Activated CD4-positive, alpha-beta T cell treated with anti-CD3 and anti-CD28 coated beads for 36 hours (primary cell): ENCODE measurements around the gene VSTM2L. TPM values are rescaled to one million over a fixed set of nuclear protein-coding genes. Genes with fewer than 3 reads are reported as not detected.
A peak's percentile ranks its signal among the peaks of the same experiment; 100 is the strongest.

Experiments used
- ATAC-seq: fragments of 200-7000 bp; cut with Tn5 transposase; one replicate; pipeline ENCODE4 v1.10.0; 2021; ENCODE audit warnings: mild to moderate bottlenecking, moderate library complexity
- CTCF ChIA-PET: fragments of 350-600 bp; sonication (Branson Sonifier 250); formaldehyde crosslinking; loops from one replicate; lab custom pipeline; 2021; ENCODE audit warnings: antibody characterized with exemption; lab: Charles Lee
- POLR2A ChIA-PET: fragments of 350-600 bp; sonication (Branson Sonifier 250); formaldehyde crosslinking; loops from one replicate; lab custom pipeline; 2021; ENCODE audit warnings: antibody characterized with exemption, inconsistent platforms; lab: Charles Lee
- DNase-seq: peaks from one replicate; pipeline ENCODE4 v3.0.0-alpha.2; 2020
- H3K27ac Mint-ChIP-seq: one replicate; pipeline ENCODE4 v1.8.0; 2021; ENCODE audit warnings: mixed read lengths
- H3K27me3 Mint-ChIP-seq: one replicate; pipeline ENCODE4 v1.8.0; 2021; ENCODE audit warnings: mixed read lengths
- H3K36me3 Mint-ChIP-seq: one replicate; pipeline ENCODE4 v1.8.0; 2021; ENCODE audit warnings: low read depth, mixed read lengths
- H3K4me1 Mint-ChIP-seq: one replicate; pipeline ENCODE4 v1.8.0; 2021; ENCODE audit warnings: mixed read lengths
- H3K4me3 Mint-ChIP-seq: one replicate; pipeline ENCODE4 v1.8.0; 2021; ENCODE audit warnings: mild to moderate bottlenecking, moderate library complexity, mixed read lengths
- H3K9me3 Mint-ChIP-seq: one replicate; pipeline ENCODE4 v1.8.0; 2021; ENCODE audit warnings: low read depth, mixed read lengths
- intact Hi-C, 2 experiments: fragments of 100-400 bp; cut with DNase I in 1 of 2; cut with micrococcal nuclease in 1 of 2; formaldehyde crosslinking; loops; one replicate each; pipeline versions ENCODE4 v1.14.2 to v1.15.1; 2022 to 2024; cut with DNase I, micrococcal nuclease
- total RNA-seq, 2 experiments: library from RNA; stranded (reverse); gene quantifications; one replicate each; pipeline ENCODE4 v1.2.3, GENCODE V29; 2021

The VSTM2L gene
- total RNA-seq, 2 experiments from 2014 or later = not detected

DNA sequence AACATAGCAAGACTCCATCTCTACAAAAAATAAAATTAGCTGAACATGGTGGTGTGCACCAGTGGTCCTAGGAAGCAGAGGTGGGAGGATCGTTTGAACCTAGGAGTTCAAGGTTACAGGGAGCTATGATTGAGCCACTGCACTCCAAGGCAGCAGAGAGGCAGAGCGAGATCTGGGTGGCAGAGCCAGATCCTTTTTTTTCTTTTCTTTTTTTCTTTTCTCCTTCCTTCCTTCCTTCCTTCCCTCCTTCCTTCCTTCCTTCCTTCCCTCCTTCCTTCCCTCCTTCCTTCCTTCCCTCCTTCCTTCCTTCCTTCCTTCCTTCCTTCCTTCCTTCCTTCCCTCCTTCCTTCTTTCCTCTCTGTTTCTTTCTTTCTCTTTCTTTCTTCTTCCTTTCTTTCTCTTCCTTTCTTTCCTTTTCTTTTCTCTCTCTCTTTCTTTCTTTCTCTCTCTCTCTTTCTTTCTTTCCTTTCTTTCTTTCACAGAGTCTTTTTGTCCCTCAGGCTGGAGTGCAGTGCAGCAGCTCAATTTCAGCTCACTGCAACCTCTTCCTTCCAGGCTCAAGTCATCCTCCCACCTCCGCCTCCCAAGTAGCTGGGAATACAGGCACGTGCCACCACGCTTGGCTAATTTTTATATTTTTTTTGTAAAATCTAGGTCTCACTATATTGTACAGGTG, 9.2 kb upstream of the VSTM2L start:
- DNase-seq (no peak), ATAC-seq (no peak)
- Mint-ChIP-seq H3K27ac (no peak overlapping the region), H3K9me3 (no peaks in the 10 kb centered on the region), H3K4me1 (peaks cover 4% of the 10 kb centered on the region), H3K4me3 (no peak overlapping the region), H3K27me3 (no peaks in the 10 kb centered on the region), H3K36me3 (no peaks in the 10 kb centered on the region)
- CTCF ChIA-PET = interaction anchor here (0.7 kb wide), 2 partner anchors 52 to 300 kb away, joined by 4 read pairs; no protein-coding TSS in a partner anchor
- POLR2A ChIA-PET = interaction anchor here (0.7 kb wide), 1 partner anchor 561 kb away, joined by 7 read pairs; no protein-coding TSS in a partner anchor
- intact Hi-C loops = loop anchor here in 1 of 2 experiments (10.0 kb wide), 2 partner anchors 239 to 329 kb away; no protein-coding TSS in a partner anchor

DNA sequence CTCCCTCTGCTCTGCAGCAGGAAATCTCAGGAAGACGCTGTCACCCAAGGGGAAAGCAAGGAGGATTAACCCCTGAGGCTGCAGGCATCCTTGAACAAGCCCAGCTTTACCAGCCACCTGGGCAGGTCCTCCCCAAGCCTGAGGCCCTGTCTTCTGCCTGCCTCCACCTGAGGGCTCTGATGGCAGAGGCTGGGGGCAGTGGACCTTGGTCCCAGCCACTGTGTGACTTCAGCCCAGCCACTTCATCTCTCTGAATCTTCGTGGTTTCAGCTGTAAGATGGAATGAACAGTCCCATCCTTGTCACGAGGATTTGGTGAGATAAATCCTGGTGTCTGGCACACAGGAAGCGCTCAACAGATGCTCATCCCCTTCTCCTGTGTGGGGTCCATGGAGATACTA, 8.5 kb upstream of the VSTM2L start:
- DNase-seq = no peak
- H3K9me3 Mint-ChIP-seq = no peaks in the 10 kb centered on the region
- no peak overlapping the region for H3K27ac Mint-ChIP-seq
- no peaks in the 10 kb centered on the region for H3K36me3 Mint-ChIP-seq
- peaks cover 4% of the 10 kb centered on the region for H3K27me3 Mint-ChIP-seq
- H3K4me3 Mint-ChIP-seq = no peak overlapping the region
- H3K4me1 Mint-ChIP-seq = peaks cover 5% of the 10 kb centered on the region
- ChIA-PET CTCF (interaction anchor here (0.7 kb wide), 2 partner anchors 53 to 299 kb away, joined by 4 read pairs; no protein-coding TSS in a partner anchor), POLR2A (no interaction called here)
- no peak for ATAC-seq
- intact Hi-C loops = loop anchor here in 1 of 2 experiments (10.0 kb wide), 2 partner anchors 240 to 330 kb away; no protein-coding TSS in a partner anchor

DNA sequence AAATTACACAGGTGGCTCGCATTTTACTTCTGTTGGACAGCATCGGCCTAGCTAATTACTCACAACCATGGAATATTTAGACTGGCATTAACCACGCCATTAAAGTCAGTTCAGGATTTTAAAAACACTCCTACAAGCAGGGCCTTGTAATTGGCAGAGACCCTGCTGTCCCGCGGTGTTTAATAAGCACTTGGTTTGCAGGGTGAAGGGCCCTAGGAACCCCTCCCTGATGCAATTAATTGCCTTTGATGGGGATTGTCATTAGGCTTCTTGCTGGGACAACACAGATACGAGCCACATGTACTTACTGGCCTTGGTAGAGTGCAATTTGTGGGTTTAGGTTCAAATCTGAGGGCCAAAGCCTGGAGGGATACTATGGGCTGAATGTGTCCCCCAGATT, 7.8 kb upstream of the VSTM2L start:
- POLR2A ChIA-PET = no interaction called here
- peaks cover 11% of the 10 kb centered on the region for H3K27me3 Mint-ChIP-seq
- ATAC-seq = no peak
- no peak for DNase-seq
- no peaks in the 10 kb centered on the region for H3K36me3 Mint-ChIP-seq
- H3K27ac Mint-ChIP-seq = no peak overlapping the region
- peaks cover 5% of the 10 kb centered on the region for H3K4me1 Mint-ChIP-seq
- intact Hi-C loops = loop anchor here in 1 of 2 experiments (10.0 kb wide), 2 partner anchors 240 to 330 kb away; no protein-coding TSS in a partner anchor
- CTCF ChIA-PET = no interaction called here
- H3K9me3 Mint-ChIP-seq = no peaks in the 10 kb centered on the region
- H3K4me3 Mint-ChIP-seq = no peak overlapping the region

DNA sequence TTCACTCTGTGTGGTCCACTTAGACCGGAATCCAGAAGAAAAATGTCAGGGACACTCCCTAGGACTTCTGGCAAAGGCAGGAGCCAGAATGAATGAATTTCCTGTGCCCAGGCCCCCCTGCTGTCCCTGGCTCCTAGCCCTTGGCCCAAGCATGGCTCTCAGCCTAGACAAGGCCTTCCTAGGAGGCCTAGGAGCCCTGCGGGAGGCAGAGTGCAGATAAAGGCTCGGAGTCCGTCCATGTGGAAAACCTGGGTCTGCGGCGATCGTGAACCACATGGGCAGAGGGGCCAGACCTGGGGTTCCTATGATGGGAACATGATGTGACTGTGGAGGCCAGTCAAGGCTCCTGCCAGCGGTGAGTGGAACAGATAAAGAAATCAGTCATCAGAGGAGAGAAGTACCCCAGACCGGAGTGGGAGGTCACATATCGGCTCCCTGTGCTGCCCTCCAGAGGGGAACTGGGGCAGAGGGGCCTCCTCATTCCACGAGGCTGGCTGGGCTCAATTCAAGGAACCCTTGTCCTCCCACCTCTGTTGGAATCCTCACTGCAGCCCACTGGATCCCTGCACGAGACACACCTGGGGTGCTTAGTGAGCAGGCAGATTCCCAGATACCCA, 5.9 kb upstream of the VSTM2L start:
- no peak overlapping the region for H3K4me3 Mint-ChIP-seq
- H3K27me3 Mint-ChIP-seq = peaks cover 22% of the 10 kb centered on the region
- ATAC-seq (no peak), DNase-seq (no peak)
- no peak overlapping the region for H3K27ac Mint-ChIP-seq
- ChIA-PET POLR2A (no interaction called here), CTCF (interaction anchor here (0.6 kb wide), 1 partner anchor 78 kb away, joined by 3 read pairs; no protein-coding TSS in a partner anchor)
- no peaks in the 10 kb centered on the region for H3K36me3 Mint-ChIP-seq
- intact Hi-C loops = loop anchor here in 1 of 2 experiments (10.0 kb wide), 2 partner anchors 242 to 332 kb away; no protein-coding TSS in a partner anchor
- peaks cover 5% of the 10 kb centered on the region for H3K4me1 Mint-ChIP-seq
- H3K9me3 Mint-ChIP-seq = no peaks in the 10 kb centered on the region

DNA sequence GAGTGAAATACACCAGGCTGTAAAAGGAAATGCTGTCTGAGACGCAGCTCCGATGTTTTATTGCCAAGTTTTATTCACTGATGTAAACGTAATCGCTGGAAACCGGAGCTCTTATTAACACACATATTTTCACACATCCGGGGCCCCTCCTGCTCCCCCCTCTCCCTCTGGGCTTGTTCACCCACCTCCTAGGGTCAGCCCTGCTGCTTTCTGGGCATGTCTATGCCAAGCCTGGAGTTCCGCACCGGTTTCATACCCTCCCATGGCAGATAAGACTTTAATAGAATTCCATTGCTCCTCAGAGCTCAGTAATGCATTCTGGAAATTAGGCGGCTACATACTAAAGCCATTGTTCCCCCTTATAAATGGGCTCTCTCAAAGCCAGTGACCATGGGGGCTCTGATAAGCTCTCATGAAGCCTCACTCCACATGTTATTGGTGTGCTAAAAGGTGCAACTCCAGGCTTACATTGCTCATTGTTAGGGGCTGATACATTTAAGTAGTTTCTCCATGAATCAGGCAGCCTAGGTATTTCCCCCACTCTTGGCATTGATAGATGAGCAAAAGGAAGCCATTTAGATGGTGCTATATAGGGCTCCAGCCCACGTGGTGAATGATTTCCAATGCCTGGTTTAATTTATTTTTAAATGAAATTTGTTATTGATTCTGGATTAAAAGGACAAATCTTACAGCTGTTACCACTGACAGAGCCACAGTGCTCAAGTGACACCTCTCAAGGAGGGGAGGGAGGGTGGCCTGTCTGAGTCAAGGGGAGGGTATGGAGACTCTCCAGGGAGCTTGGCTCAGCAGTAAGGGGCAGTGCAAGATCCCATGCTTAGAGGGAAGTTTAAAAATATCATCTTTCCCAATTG, 4.5 kb upstream of the VSTM2L start:
- Mint-ChIP-seq H3K4me3 (no peak overlapping the region), H3K27ac (peak overlapping the region; percentile 56), H3K4me1 (peaks cover 9% of the 10 kb centered on the region), H3K9me3 (no peaks in the 10 kb centered on the region), H3K27me3 (peaks cover 27% of the 10 kb centered on the region), H3K36me3 (no peaks in the 10 kb centered on the region)
- POLR2A ChIA-PET = no interaction called here
- DNase-seq = peak; percentile 38
- intact Hi-C loops = loop anchor here (1.0 to 10.0 kb wide), 3 partner anchors 24 to 334 kb away; no protein-coding TSS in a partner anchor
- peak; percentile 97 for ATAC-seq
- CTCF ChIA-PET = interaction anchor here (0.6 to 0.8 kb wide), 3 partner anchors 94 to 382 kb away, joined by 3 read pairs; no protein-coding TSS in a partner anchor

DNA sequence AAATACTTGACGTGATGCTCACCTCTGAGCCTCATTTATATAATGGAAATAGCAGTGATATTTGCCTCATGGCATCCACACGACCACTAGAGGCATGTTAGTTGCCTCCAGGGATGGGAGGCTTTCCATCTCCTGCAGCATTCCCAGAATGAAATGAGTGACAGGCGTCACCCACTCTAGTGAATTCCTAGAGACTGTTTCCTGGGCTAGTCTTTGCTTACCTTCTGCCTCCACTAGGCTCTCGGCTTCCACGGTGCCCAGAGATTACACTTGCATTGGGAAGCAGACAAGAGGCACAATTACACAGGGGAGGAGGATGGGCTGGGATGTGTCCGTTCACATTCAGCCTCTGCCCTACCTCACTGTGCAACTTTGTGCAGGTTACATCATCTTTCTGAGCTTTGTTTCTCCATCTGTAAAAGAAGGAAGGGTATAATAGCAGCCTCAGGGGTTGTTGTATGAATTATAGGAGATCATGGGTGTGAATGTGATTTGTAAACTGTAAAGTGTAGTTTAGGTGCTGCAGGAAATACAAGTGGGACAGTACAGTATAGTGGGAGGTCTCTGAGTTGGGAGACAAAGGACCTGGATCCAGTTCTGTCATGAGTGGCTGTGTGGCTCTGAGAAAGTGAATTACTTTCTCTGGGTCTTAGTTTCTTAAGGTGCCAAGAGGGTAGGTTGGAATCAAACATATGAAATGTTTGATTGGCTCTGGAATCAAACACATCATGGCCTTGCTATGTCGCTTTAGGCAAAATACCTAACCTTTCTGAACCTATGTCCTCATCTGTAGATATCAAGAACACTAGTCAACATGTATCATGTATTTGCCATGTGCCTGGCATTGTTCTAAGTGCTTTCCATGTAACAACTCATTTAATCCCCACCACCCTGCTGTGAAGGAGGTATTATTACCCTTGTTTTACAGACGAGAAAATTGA, 3.6 kb upstream of the VSTM2L start:
- H3K27ac Mint-ChIP-seq = no peak overlapping the region
- DNase-seq = no peak
- intact Hi-C loops = loop anchor here (1.0 to 10.0 kb wide), 6 partner anchors 41 to 337 kb away; no protein-coding TSS in a partner anchor

DNA sequence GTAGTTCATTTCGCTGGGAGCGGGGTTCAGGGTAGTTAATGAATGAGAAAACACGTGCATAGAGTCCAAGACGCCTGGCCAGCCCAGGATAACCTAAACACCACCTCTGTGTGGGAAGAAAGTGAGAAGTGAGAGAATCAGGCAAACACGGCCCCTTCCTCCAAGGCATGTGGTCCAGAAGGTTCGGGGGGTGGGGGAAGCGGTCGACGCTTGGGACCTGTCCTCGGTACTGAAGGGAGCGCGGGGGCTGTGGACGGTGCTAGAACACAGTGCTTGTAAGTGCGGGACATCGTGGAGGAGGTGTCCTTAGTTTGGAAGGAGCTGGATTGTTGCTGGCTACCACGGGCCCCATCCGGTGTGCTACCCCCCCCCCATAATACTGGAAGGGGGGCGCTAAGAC, 1.7 kb upstream of the VSTM2L start:
- intact Hi-C loops = loop anchor here (5.0 kb wide), 3 partner anchors 91 to 339 kb away; no protein-coding TSS in a partner anchor
- Mint-ChIP-seq H3K27me3 (peaks cover 47% of the 10 kb centered on the region), H3K4me1 (peaks cover 14% of the 10 kb centered on the region), H3K4me3 (no peak overlapping the region), H3K36me3 (no peaks in the 10 kb centered on the region), H3K27ac (no peak overlapping the region), H3K9me3 (no peaks in the 10 kb centered on the region)
- POLR2A ChIA-PET = no interaction called here
- ATAC-seq = no peak
- DNase-seq = peak; percentile 34
- CTCF ChIA-PET = interaction anchor here (0.7 kb wide), 1 partner anchor 853 kb away, joined by 3 read pairs; no protein-coding TSS in a partner anchor

More for the DNA sequence above, 3.6 kb upstream of the VSTM2L start:
- POLR2A ChIA-PET = no interaction called here
- CTCF ChIA-PET = interaction anchor here (0.7 kb wide), 1 partner anchor 177 kb away, joined by 3 read pairs; no protein-coding TSS in a partner anchor
- peaks cover 14% of the 10 kb centered on the region for H3K4me1 Mint-ChIP-seq
- no peak overlapping the region for H3K4me3 Mint-ChIP-seq
- H3K36me3 Mint-ChIP-seq = no peaks in the 10 kb centered on the region
- no peak for ATAC-seq
- H3K9me3 Mint-ChIP-seq = no peaks in the 10 kb centered on the region
- H3K27me3 Mint-ChIP-seq = peaks cover 33% of the 10 kb centered on the region

DNA sequence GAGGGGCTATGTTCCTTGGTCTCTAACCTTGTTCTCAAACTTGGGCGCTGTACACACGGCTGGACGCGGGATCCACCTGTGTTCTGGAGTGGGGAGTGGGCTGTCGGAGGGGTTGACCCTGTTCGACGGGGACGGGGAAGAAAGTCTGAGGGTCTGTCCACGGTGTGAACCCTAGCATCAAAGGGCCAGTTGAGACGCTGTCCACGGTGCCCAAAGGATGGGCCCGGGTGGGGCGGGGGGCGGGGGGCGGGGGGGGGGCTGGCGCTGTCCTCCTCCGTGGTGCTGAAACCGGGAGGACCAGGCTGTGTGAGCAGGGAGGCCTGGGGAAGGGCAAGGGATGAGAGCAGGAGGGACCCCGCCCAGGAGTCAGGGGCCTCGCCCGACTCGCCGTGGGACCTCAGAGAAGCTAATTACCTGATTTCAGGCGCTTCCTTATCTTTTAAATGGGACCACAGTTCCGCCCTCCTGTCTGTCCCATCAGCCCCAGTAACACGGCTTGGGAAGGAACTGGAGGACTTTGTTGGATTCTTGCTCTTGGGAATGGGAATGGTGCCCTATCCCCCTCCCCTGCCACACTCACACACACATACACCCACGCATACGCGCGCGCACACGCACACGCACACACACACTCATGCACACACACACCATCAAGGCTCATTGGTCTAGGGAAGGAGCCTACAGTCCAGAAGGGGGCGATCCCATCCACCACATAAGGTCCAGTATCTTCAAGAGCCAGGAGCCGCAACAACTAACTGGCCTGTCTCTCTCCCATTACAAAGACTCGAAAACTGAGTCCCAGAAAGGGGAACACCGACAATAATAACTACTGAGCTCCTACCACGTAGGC, 1.0 kb upstream of the VSTM2L start:
- H3K27ac Mint-ChIP-seq = no peak overlapping the region
- peaks cover 14% of the 10 kb centered on the region for H3K4me1 Mint-ChIP-seq
- ATAC-seq = no peak
- intact Hi-C loops = loop anchor here (2.0 to 5.0 kb wide), 5 partner anchors 90 to 340 kb away; no protein-coding TSS in a partner anchor
- H3K4me3 Mint-ChIP-seq = peak overlapping the region; percentile 29
- H3K9me3 Mint-ChIP-seq = no peaks in the 10 kb centered on the region
- peaks cover 49% of the 10 kb centered on the region for H3K27me3 Mint-ChIP-seq
- peak; percentile 56 for DNase-seq
- POLR2A ChIA-PET = no interaction called here
- no peaks in the 10 kb centered on the region for H3K36me3 Mint-ChIP-seq
- CTCF ChIA-PET = interaction anchor here (0.6 to 1.0 kb wide), 3 partner anchors 91 to 853 kb away, joined by 3 read pairs; no protein-coding TSS in a partner anchor

DNA sequence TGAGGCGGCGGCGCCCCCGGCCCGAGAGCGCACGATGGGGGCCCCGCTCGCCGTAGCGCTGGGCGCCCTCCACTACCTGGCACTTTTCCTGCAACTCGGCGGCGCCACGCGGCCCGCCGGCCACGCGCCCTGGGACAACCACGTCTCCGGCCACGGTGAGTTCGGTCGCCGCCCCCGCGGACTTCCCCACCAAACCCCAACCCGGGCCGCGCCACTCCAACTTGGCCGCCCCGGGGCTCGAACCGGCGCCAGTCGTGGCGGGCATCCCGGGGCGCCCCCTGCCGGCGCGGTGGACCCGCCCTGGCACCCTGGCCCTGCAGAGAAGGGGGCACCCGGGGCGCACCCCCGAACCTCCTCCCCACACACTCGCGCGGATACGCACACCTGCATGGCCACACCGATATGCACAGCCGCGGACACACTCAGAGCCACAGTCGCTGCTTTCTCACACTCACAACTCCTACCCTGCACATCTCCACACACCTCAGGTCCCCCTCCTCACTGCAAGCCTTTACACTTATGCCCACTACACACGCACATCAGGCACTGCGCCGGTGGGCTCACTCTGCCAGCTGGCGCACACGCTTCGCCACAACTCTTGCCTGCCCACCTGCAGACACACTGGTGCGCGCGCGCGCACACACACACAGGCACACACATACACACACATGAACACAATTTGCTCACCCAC, 535 bp downstream of the VSTM2L start:
- peaks cover 52% of the 10 kb centered on the region for H3K27me3 Mint-ChIP-seq
- peaks cover 11% of the 10 kb centered on the region for H3K4me1 Mint-ChIP-seq
- POLR2A ChIA-PET = no interaction called here

More for the DNA sequence above, 535 bp downstream of the VSTM2L start:
- CTCF ChIA-PET = interaction anchor here (0.5 kb wide), 1 partner anchor 108 kb away, joined by 4 read pairs; no protein-coding TSS in a partner anchor
- Mint-ChIP-seq H3K36me3 (no peaks in the 10 kb centered on the region), H3K27ac (no peak overlapping the region), H3K9me3 (no peaks in the 10 kb centered on the region), H3K4me3 (peak overlapping the region; percentile 46)
- no peak for ATAC-seq
- DNase-seq = peak; percentile 34
- intact Hi-C loops = loop anchor here (2.0 to 5.0 kb wide), 5 partner anchors 89 to 341 kb away; no protein-coding TSS in a partner anchor
